ENCODE results near the gene ADAMTS6. TPM values are rescaled to one million over a fixed set of nuclear protein-coding genes. Genes with fewer than 3 reads are reported as not detected.
"Not testable (repeated sequence)": the region's sequence is repeated elsewhere in the genome, so short reads cannot be mapped to it uniquely, and the experiment has no call there.

Gene ADAMTS6
- total RNA-seq, 2 donors from 2014 or later = 0.74 to 2.2 TPM

DNA sequence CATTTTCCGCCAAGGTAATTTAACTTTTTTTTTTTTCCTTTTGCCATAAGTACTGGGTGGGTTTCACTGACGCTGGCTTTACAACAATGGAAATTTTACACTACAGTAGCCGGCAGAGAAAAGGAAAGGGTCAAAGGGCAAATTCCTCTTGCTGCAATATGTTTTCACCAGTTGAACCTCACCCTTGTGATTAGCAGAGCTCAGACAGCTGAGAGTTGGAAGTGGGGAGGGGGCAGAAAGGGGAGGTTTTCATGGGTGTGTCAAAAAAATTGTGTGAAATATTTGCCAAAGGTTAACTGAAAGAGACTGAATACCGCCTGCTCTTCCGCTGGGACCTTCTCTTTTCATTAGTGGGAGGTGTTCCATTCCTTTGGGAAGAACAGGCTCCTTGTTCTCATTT, 296.9 kb downstream of the ADAMTS6 start:
- no peak for TF ChIP-seq CTCF (IDR thresholded peaks at IDR 0.05)
- Histone ChIP-seq H3K27ac (no peak overlapping the region), H3K4me3 (no peak overlapping the region), H3K9me3 (no peaks in the 10 kb centered on the region), H3K4me1 (no peaks in the 10 kb centered on the region), H3K27me3 (no peaks in the 10 kb centered on the region), H3K36me3 (no peaks in the 10 kb centered on the region)
- DNase-seq (ENCODE audit: low spot score) = no peak

DNA sequence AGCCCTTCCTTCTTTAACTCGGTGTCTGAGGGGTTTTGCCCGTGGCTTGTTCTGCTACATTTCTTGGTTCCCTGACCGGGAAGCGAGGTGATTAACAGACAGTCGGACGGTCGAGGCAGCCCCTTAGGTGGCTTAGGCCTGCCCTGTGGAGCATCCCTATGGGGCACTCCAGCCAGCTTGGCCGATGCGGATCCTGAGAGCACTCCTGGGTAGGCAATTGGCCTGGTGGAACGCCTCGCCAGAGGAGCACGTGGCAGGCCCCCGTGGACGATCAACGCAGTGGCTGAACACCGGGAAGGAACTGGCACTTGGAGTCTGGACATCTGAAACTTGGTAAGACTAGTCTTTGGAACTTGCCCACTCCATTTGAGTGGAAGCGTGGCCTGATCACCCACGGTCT, 307.5 kb downstream of the ADAMTS6 start:
- not testable (repeated sequence) for H3K4me1 ChIP-seq; H3K4me3 ChIP-seq; H3K27ac ChIP-seq; DNase-seq (ENCODE audit: low spot score); H3K36me3 ChIP-seq; H3K27me3 ChIP-seq; H3K9me3 ChIP-seq

- TF ChIP-seq CTCF (IDR thresholded peaks at IDR 0.05) = no peak
- no peak overlapping the region for H3K4me3 ChIP-seq
- no peak for DNase-seq (ENCODE audit: low spot score)
- H3K27me3 ChIP-seq = no peaks in the 10 kb centered on the region
- no peaks in the 10 kb centered on the region for H3K9me3 ChIP-seq
- H3K4me1 ChIP-seq = peaks cover 0 to 5% of the 10 kb centered on the region in 2 donors
- no peak overlapping the region for H3K27ac ChIP-seq
- H3K36me3 ChIP-seq = no peaks in the 10 kb centered on the region
These were observed 308.6 kb downstream of the ADAMTS6 start for GRCh38 chr5:65173130-65173525.

DNA sequence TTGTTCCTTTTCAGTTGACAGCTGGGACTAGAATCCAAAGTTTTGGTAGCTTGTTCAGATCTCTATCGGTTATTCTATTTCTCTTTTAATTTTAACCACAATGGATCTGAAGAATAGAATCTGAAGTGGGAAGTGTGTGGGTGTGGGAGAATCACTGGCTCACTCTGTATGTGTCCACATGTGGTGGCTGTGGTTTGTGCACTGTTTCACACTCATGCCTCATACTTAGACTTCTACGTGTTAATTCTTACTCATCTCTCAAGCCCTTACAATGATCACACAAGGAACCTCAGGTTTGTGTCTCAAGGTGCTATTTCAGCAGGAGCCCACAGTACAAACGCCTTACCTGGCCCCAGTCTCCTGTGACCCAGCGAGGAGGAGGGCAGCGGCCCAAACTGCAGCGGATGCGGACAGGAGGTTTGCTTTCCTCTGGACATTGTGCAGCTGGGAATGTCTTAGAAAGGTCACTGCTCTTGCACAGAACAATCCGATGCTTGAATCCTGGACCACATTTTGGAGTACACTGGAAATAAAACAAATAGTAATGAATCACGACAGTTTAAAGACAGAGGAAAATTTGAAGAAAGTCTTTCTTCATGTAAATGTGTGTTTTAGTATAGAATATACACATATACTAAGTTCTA, 309.1 kb downstream of the ADAMTS6 start:
- Histone ChIP-seq H3K27me3 (no peaks in the 10 kb centered on the region), H3K36me3 (no peaks in the 10 kb centered on the region), H3K9me3 (no peaks in the 10 kb centered on the region), H3K27ac (no peak overlapping the region), H3K4me3 (no peak overlapping the region), H3K4me1 (peaks cover 0 to 5% of the 10 kb centered on the region in 2 donors)
- no peak for DNase-seq (ENCODE audit: low spot score)
- TF ChIP-seq CTCF (IDR thresholded peaks at IDR 0.05) = no peak

DNA sequence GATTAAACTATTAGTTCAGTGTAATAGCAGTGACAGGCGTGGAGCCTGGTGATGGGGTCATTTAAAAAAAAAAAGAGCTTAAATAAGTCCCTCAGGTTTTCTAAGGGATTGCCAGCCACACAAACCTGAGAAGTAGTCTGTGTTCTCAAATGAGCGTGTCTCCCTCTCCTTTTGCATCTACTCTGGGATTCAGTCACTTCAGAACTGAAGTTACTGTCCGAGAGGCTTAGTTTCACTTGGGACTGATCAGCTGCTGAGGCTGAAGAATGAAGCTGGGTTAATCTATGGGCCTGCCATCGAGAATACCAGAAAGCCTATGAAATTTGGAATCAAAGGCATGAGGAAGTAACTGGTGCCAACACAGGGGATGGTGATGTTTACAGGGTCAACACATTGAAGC, 310.1 kb downstream of the ADAMTS6 start:
- DNase-seq (ENCODE audit: low spot score) = no peak
- no peaks in the 10 kb centered on the region for H3K36me3 ChIP-seq
- H3K4me1 ChIP-seq = peaks cover 0 to 5% of the 10 kb centered on the region in 2 donors
- H3K27me3 ChIP-seq = no peaks in the 10 kb centered on the region
- H3K4me3 ChIP-seq = no peak overlapping the region
- no peaks in the 10 kb centered on the region for H3K9me3 ChIP-seq
- no peak for TF ChIP-seq CTCF (IDR thresholded peaks at IDR 0.05)
- H3K27ac ChIP-seq = no peak overlapping the region

DNA sequence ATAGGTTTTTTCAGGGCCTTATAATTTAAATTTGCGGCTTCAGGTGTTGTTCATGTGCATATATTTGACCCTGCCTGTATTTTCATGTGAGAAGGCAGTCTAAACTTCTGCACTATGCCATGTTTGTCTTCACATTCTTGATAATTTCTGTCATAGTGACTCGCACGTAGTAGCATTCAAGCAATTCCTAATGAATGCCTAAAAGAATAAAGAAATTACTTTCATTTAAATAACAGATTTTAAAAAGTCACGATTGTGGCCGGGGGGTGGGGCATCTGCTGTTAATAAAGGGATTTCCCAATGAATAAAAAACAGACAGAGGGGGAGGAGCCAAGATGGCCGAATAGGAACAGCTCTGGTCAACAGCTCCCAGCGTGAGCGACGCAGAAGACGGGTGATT, 318.0 kb downstream of the ADAMTS6 start:
- DNase-seq (ENCODE audit: low spot score) = no peak
- Histone ChIP-seq H3K4me1 (no peaks in the 10 kb centered on the region), H3K9me3 (no peaks in the 10 kb centered on the region), H3K27me3 (no peaks in the 10 kb centered on the region), H3K36me3 (no peaks in the 10 kb centered on the region), H3K4me3 (no peak overlapping the region), H3K27ac (no peak overlapping the region)
- no peak for TF ChIP-seq CTCF (IDR thresholded peaks at IDR 0.05)
